K562 (cell line): Measurements from ENCODE around the gene GOLGA2. TPM values are rescaled to one million over a fixed set of nuclear protein-coding genes. Genes with fewer than 3 reads are reported as not detected.
A peak's percentile ranks its signal among the peaks of the same experiment; 100 is the strongest.

ENCODE experiments used
- BCOR ChIP-seq: fragments of 450-650 bp; IDR thresholded peaks from 2 replicates; pipeline ENCODE4 v1.6.1; 2016
- BHLHE40 ChIP-seq: IDR thresholded peaks from 2 replicates; pipeline ENCODE4 v1.6.1; 2011; ENCODE audit warnings: low read length, improper control_type of control experiment
- CBX5 ChIP-seq: IDR thresholded peaks from 2 replicates; pipeline ENCODE4 v1.6.1; 2014; ENCODE audit warnings: low read depth, borderline replicate concordance
- CC2D1A ChIP-seq: fragments of 450-650 bp; IDR thresholded peaks from 2 replicates; pipeline ENCODE4 v1.6.1; 2017; ENCODE audit warnings: mild to moderate bottlenecking
- E2F6 ChIP-seq, 2 experiments: IDR thresholded peaks; 2 replicates each; pipeline ENCODE4 v1.6.1; 2011; ENCODE audit warnings: borderline replicate concordance in 1 of 2, control low read depth in 1 of 2, low read depth in 1 of 2, low read length in 1 of 2, mild to moderate bottlenecking in 1 of 2, mixed read lengths in 1 of 2, moderate library complexity in 1 of 2; ENCODE audit not compliant: insufficient read depth in 1 of 2, insufficient read length in 1 of 2, poor library complexity in 1 of 2, severe bottlenecking in 1 of 2; ENCODE audit errors: extremely low read depth in 1 of 2
- ELK3 ChIP-seq: fragments of 450-650 bp; formaldehyde crosslinking; IDR thresholded peaks from 2 replicates; pipeline ENCODE4 v1.4.0; 2020; ENCODE audit warnings: mild to moderate bottlenecking
- FOXP1 ChIP-seq: sonication (generic); formaldehyde crosslinking; IDR thresholded peaks from 2 replicates; pipeline ENCODE4 v1.8.0; 2022; ENCODE audit warnings: mild to moderate bottlenecking, missing genetic modification reagents
- MXI1 ChIP-seq: IDR thresholded peaks from 2 replicates; pipeline ENCODE4 v1.6.1; 2011; ENCODE audit warnings: low read depth, mild to moderate bottlenecking, improper control_type of control experiment, low read length
- MYC ChIP-seq, 2 experiments: fragments of 250-450 bp in 1 of 2; sonication (Bioruptor Pico) in 1 of 2; IDR thresholded peaks; 2 replicates each; pipeline versions ENCODE4 v1.5.1 to v1.6.1; 2012 to 2021; ENCODE audit warnings: low read depth in 2 of 2, borderline replicate concordance in 1 of 2, improper control_type of control experiment in 1 of 2, low read length in 1 of 2, mild to moderate bottlenecking in 1 of 2, moderate library complexity in 1 of 2
- PHF21A ChIP-seq: fragments of 450-650 bp; IDR thresholded peaks from 2 replicates; pipeline ENCODE4 v1.6.1; 2017; ENCODE audit warnings: low read depth, borderline replicate concordance
- PHF8 ChIP-seq: fragments of 200-600 bp; sonication (generic); IDR thresholded peaks from 2 replicates; pipeline ENCODE4 v1.6.1; 2012; ENCODE audit warnings: mixed run types, mild to moderate bottlenecking, inconsistent platforms, low read length, moderate library complexity, borderline replicate concordance
- PML ChIP-seq: IDR thresholded peaks from 2 replicates; pipeline ENCODE4 v1.6.1; 2012; ENCODE audit warnings: low read length, inconsistent platforms
- PRMT5 ChIP-seq: sonication (generic); formaldehyde crosslinking; IDR thresholded peaks from 2 replicates; pipeline ENCODE4 v1.5.0; 2020; ENCODE audit warnings: missing genetic modification reagents
- RBM14 ChIP-seq: fragments of 200-400 bp; formaldehyde crosslinking; IDR thresholded peaks from 2 replicates; pipeline ENCODE4 v1.6.1; 2018; ENCODE audit warnings: low read depth, mild to moderate bottlenecking, low read length, moderate library complexity, borderline replicate concordance; ENCODE audit not compliant: insufficient read depth
- SMAD4 ChIP-seq: fragments of 250-450 bp; sonication (Bioruptor Pico); conservative IDR thresholded peaks from 2 replicates; pipeline ENCODE4 v1.8.0; 2021; ENCODE audit warnings: inconsistent platforms, mild to moderate bottlenecking, moderate library complexity
- TEAD4 ChIP-seq, 2 experiments: sonication (generic) in 1 of 2; formaldehyde crosslinking in 1 of 2; IDR thresholded peaks; 2 replicates each; pipeline versions ENCODE4 v1.6.1 to v1.8.0; 2012 to 2022; ENCODE audit warnings: borderline replicate concordance in 1 of 2, inconsistent platforms in 1 of 2, low read length in 1 of 2, mild to moderate bottlenecking in 1 of 2, missing genetic modification reagents in 1 of 2
- TRIM24 ChIP-seq, 2 experiments: fragments of 450-650 bp; IDR thresholded peaks; 2 replicates each; pipeline ENCODE4 v1.6.1; 2016
- ZFP1 ChIP-seq: fragments of 450-650 bp; formaldehyde crosslinking; IDR thresholded peaks from 2 replicates; pipeline ENCODE4 v1.4.0; 2020; ENCODE audit warnings: mild to moderate bottlenecking, mixed read lengths
- ZNF134 ChIP-seq: fragments of 250-450 bp; sonication (Bioruptor Pico); conservative IDR thresholded peaks from 2 replicates; pipeline ENCODE4 v1.4.0; 2020
- ZNF280B ChIP-seq: fragments of 250-450 bp; sonication (Bioruptor Pico); IDR thresholded peaks from 2 replicates; pipeline ENCODE4 v1.5.1; 2021; ENCODE audit warnings: mild to moderate bottlenecking
- ZNF316 ChIP-seq: fragments of 450-650 bp; IDR thresholded peaks from 2 replicates; pipeline ENCODE4 v1.6.1; 2016
- ZNF512 ChIP-seq: IDR thresholded peaks from 2 replicates; pipeline ENCODE4 v1.6.1; 2016; ENCODE audit warnings: missing genetic modification characterization, missing compliant biosample characterization
- polyA plus RNA-seq, 8 experiments: library from polyadenylated mRNA; depleted of rRNA in 4 of 8; stranded (reverse) in 5 of 8; unstranded in 3 of 8; fragments of >200 nt; fragmentation: Nextera tagmentation in 2 of 8; fragmentation: Illumina TruSeq in 1 of 8; extraction: Ambion mirVana in 2 of 8; extraction: Trizol in 1 of 8; gene quantifications; 2 replicates each; pipeline versions ENCODE4 v1.2.1 to v1.2.3, GENCODE V29; 2011 to 2014; ENCODE audit warnings: inconsistent platforms in 1 of 8, missing spikeins in 1 of 8
- total RNA-seq, 7 experiments: library from RNA; depleted of rRNA in 6 of 7; stranded (reverse); fragments of >200 nt in 6 of 7; fragmentation: Illumina TruSeq in 2 of 7; extraction: Trizol in 2 of 7; gene quantifications; 2 replicates each; pipeline versions ENCODE4 v1.2.1 to v1.2.3, GENCODE V29; 2011 to 2021; ENCODE audit warnings: low replicate concordance in 1 of 7

The GOLGA2 gene
- total and polyA plus RNA-seq, 9 of the 15 experiments (the other 6 are each of a cell fraction or from before 2014, with no cell fraction given): 15.7 to 138 (median 76.0) TPM

GRCh38 chr9:128249558-128249907 is 26.3 kb downstream of the GOLGA2 start (continued):
- peak; percentile 50 for TF ChIP-seq TEAD4 (IDR thresholded peaks at IDR 0.05; ENCODE audit: low read length)
- no peak for TF ChIP-seq TEAD4 (CRISPR knock-in tag; IDR thresholded peaks at IDR 0.05; ENCODE audit: borderline replicate concordance)
- TF ChIP-seq PHF8: no peak
- TF ChIP-seq BHLHE40: peak; percentile 96
- TF ChIP-seq MYC (IDR thresholded peaks at IDR 0.05; ENCODE audit: low read depth, low read length): peak; percentile 19; the same call in 1 of the 2 replicates
- no peak for TF ChIP-seq MYC (CRISPR knock-in tag; IDR thresholded peaks at IDR 0.05; ENCODE audit: borderline replicate concordance, low read depth)
- no peak for TF ChIP-seq ZNF134 (CRISPR knock-in tag)
- TF ChIP-seq CC2D1A: peak; percentile 56; the same call in 1 of the 2 replicates
- TF ChIP-seq ELK3: no peak
- no peak for TF ChIP-seq ZNF512 (tag)
- TF ChIP-seq RBM14: no peak
- TF ChIP-seq PHF21A: no peak
- peak; percentile 55 for TF ChIP-seq ZNF316
- 0 out of 2 replicates have a peak, but pooled peaks have one; percentile 20 for TF ChIP-seq PML
- no peak for TF ChIP-seq ZNF280B
- TF ChIP-seq TRIM24 (IDR thresholded peaks at IDR 0.05): peak; percentile 34 to 40; a peak in 2 of 4 replicates
- peak; percentile 60 for TF ChIP-seq SMAD4
- TF ChIP-seq E2F6 (IDR thresholded peaks at IDR 0.05; ENCODE audit: borderline replicate concordance in 1 of 2, extremely low read depth in 1 of 2, insufficient read depth in 1 of 2, insufficient read length in 1 of 2, low read depth in 1 of 2, low read length in 1 of 2, poor library complexity in 1 of 2, severe bottlenecking in 1 of 2): peak in 1 of 2 experiments; percentile 58
- TF ChIP-seq CBX5: no peak
- peak; percentile 52; the same call in 1 of the 2 replicates for TF ChIP-seq BCOR
- TF ChIP-seq MXI1: peak; percentile 50; the same call in 1 of the 2 replicates
- TF ChIP-seq PRMT5 (CRISPR knock-in tag): no peak
- TF ChIP-seq FOXP1 (CRISPR knock-in tag): no peak
- no peak for TF ChIP-seq ZFP1 (CRISPR knock-in tag)
